ENCODE results near the gene PALM3. TPM values are rescaled to one million over a fixed set of nuclear protein-coding genes. Genes with fewer than 3 reads are reported as not detected.
"Not testable (repeated sequence)": the region's sequence is repeated elsewhere in the genome, so short reads cannot be mapped to it uniquely, and the experiment has no call there.

PALM3 gene
- total RNA-seq, 4 donors from 2014 or later, result not detected

- Histone ChIP-seq H3K4me3 (no peak overlapping the region), H3K4me1 (peaks cover 15% of the 10 kb centered on the region), H3K27me3 (peaks cover 4% of the 10 kb centered on the region), H3K36me3 (no peaks in the 10 kb centered on the region), H3K9me3 (no peaks in the 10 kb centered on the region), H3K27ac (no peak overlapping the region)
- TF ChIP-seq POLR2A (IDR thresholded peaks at IDR 0.05), result no peak
- TF ChIP-seq CTCF (IDR thresholded peaks at IDR 0.05), result no peak
- no peak for TF ChIP-seq POLR2AphosphoS5 (IDR thresholded peaks at IDR 0.05)
- no peak for TF ChIP-seq EP300 (IDR thresholded peaks at IDR 0.05)
- DNase-seq (ENCODE audit: low spot score in 2 of 2), result no peak
- 73% methylated on average over 5 of the region's 11 CpGs for WGBS
Measured at GRCh38 chr19:14053500-14053899, 8.4 kb downstream of the PALM3 start.

- 91% methylated on average over 3 of the region's 3 CpGs for WGBS
- H3K27ac ChIP-seq, result no peak overlapping the region
Measured at GRCh38 chr19:14053032-14053431, 8.8 kb downstream of the PALM3 start.

GRCh38 chr19:14052470-14052869 lies 9.4 kb downstream of the PALM3 start:
- WGBS, result 93% methylated on average over 6 of the region's 6 CpGs
- DNase-seq (ENCODE audit: low spot score in 2 of 2), result no peak
- Histone ChIP-seq H3K36me3 (no peaks in the 10 kb centered on the region), H3K4me1 (peaks cover 5% of the 10 kb centered on the region), H3K4me3 (no peak overlapping the region), H3K27ac (no peak overlapping the region), H3K9me3 (no peaks in the 10 kb centered on the region), H3K27me3 (no peaks in the 10 kb centered on the region)
- no peak for TF ChIP-seq POLR2A (IDR thresholded peaks at IDR 0.05)
- no peak for TF ChIP-seq CTCF (IDR thresholded peaks at IDR 0.05)
- TF ChIP-seq POLR2AphosphoS5 (IDR thresholded peaks at IDR 0.05), result no peak
- TF ChIP-seq EP300 (IDR thresholded peaks at IDR 0.05), result no peak

More at GRCh38 chr19:14053032-14053431, 8.8 kb downstream of the PALM3 start:
- no peak for DNase-seq (ENCODE audit: low spot score in 2 of 2)
- no peak for TF ChIP-seq POLR2AphosphoS5 (IDR thresholded peaks at IDR 0.05)
- TF ChIP-seq EP300 (IDR thresholded peaks at IDR 0.05), result no peak
- no peak for TF ChIP-seq POLR2A (IDR thresholded peaks at IDR 0.05)
- no peak for TF ChIP-seq CTCF (IDR thresholded peaks at IDR 0.05)
- H3K4me1 ChIP-seq, result peaks cover 11% of the 10 kb centered on the region
- H3K27me3 ChIP-seq, result no peaks in the 10 kb centered on the region
- no peak overlapping the region for H3K4me3 ChIP-seq
- H3K36me3 ChIP-seq, result no peaks in the 10 kb centered on the region
- no peaks in the 10 kb centered on the region for H3K9me3 ChIP-seq

GRCh38 chr19:14051980-14052379 lies 9.9 kb downstream of the PALM3 start:
- Histone ChIP-seq H3K9me3 (no peaks in the 10 kb centered on the region), H3K36me3 (no peaks in the 10 kb centered on the region), H3K4me1 (peaks cover under 1% of the 10 kb centered on the region), H3K27me3 (no peaks in the 10 kb centered on the region), H3K4me3 (no peak overlapping the region), H3K27ac (no peak overlapping the region)
- WGBS, result 69% methylated on average over 2 of the region's 9 CpGs
- TF ChIP-seq POLR2A (IDR thresholded peaks at IDR 0.05) (no peak), CTCF (IDR thresholded peaks at IDR 0.05) (no peak), POLR2AphosphoS5 (IDR thresholded peaks at IDR 0.05) (no peak), EP300 (IDR thresholded peaks at IDR 0.05) (no peak)
- no peak for DNase-seq (ENCODE audit: low spot score in 2 of 2)

- H3K27me3 ChIP-seq; H3K4me3 ChIP-seq; DNase-seq (ENCODE audit: low spot score in 2 of 2); H3K4me1 ChIP-seq; H3K36me3 ChIP-seq; H3K27ac ChIP-seq; H3K9me3 ChIP-seq: not testable (repeated sequence)
- 88% methylated on average over 11 of the region's 11 CpGs for WGBS
Measured at GRCh38 chr19:14050961-14051360, 10.9 kb downstream of the PALM3 start.

GRCh38 chr19:14050512-14050911 lies 11.4 kb downstream of the PALM3 start:
- Histone ChIP-seq H3K27ac (no peak overlapping the region), H3K9me3 (no peaks in the 10 kb centered on the region), H3K36me3 (no peaks in the 10 kb centered on the region), H3K27me3 (no peaks in the 10 kb centered on the region), H3K4me1 (no peaks in the 10 kb centered on the region), H3K4me3 (no peak overlapping the region)
- 98% methylated on average over 3 of the region's 4 CpGs for WGBS
- DNase-seq (ENCODE audit: low spot score in 2 of 2), result no peak
- TF ChIP-seq EP300 (IDR thresholded peaks at IDR 0.05) (no peak), POLR2AphosphoS5 (IDR thresholded peaks at IDR 0.05) (no peak), POLR2A (IDR thresholded peaks at IDR 0.05) (no peak), CTCF (IDR thresholded peaks at IDR 0.05) (no peak)
